Islet precursor cell (in vitro differentiated cells): ENCODE results near the gene NIPAL3.
"Not testable (repeated sequence)": the region's sequence is repeated elsewhere in the genome, so short reads cannot be mapped to it uniquely, and the experiment has no call there.

Experiments
- DNase-seq: peaks from one replicate; pipeline ENCODE4 v3.0.0-alpha.2; 2018

Gene NIPAL3

DNA sequence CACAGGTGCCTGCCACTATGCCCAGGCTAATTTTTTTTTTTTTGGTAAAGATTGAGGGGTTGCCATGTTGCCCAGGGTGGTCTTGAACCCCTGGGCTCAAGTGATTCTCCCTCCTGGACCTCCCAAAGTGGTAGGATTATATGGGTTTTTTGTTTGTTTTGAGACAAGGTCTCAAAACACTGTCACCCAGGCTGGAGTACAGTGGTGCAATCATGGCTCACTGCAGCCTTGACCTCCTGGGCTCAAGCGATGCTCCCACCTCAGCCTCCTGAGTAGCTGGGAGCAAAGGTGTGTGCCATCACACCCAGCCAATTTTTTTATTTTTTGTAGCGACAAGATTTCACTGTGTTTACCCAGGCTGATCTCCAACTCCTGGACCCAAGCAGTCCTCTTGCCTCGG, 78.2 kb downstream of the NIPAL3 start:
- DNase-seq = no peak

DNA sequence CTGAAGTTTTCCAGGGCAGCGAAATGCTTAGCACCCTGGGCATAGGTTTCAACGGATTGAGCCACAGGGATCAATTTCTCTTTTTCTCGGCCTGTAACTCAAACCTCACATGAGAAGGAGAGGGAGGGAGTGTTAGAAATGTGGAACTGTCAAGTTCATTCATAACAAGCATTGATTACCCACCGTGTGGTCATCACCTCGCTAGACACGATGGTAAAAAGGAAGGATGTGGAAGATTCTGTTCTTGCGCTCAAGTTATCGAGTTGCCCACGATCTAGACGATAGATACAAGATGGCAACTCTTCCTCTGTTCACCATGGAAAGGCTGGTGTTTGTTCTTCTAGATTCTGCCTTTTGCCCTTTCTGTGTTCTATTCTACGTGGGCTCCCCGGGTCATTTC, 83.0 kb downstream of the NIPAL3 start:
- DNase-seq = no peak

DNA sequence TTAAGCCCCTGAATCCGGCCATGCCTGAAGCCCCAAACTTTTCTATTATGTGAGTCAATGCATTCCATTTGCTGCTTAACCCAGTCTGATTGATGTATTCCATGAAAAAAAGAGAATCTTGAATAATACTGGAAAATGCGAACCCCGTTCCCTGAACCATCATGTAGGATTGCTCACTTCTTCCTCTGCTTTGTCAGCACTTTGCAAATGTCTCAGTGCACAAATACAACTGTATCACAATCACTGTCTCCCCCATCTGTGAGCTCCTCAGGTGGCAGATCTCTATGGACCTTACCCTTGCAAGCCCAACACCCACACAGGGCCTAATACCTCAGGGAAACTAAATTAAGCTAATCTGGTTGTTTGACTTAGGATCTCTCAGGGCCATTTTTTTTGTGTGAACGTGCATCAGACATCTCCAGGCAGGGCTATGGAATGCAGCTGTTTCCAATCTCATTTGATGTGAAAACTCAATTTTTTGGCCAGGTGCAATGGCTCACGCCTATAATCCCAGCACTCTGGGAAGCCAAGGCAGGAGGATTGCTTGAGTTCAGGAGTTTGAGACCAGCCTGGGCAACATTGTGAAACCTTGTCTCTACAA, 84.9 kb downstream of the NIPAL3 start:
- DNase-seq = no peak

- no peak for DNase-seq
Observed at GRCh38 chr1:24501371-24502064, 85.9 kb downstream of the NIPAL3 start.

DNA sequence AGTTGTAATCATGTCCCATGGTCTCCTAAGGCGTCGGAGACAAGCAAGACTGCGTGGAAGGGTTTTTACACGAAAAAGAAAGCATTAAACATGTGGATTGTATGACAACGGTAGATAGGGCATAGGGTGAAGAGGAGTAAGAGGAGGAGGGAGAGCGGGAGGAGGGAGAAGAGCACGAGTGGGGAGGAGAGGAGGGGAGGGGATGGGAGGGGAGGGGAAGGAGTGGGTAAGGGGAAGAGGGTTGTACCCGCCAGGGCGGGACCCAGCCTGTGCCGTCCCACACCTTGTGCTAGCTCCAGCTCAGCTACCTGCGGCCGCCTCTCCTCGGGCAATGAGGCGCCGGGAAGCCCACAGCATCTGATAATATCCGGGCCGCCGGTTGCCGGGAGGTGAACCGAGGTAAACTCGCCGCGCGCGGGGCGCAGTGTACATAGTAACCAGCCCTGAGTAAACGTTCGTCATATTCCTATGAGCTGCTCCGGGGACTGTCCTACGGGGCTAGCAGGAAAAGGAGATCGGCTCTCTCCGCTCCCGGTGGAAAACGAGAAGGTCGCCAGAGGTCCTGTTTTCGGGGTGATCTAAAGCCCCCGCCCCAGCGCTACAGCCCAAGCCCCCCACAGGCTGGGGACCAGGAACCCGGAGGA, 86.6 kb downstream of the NIPAL3 start:
- peak; percentile 79 for DNase-seq

- DNase-seq = peak; percentile 95
Observed at GRCh38 chr1:24502709-24503058, 87.1 kb downstream of the NIPAL3 start, which contains the start of gene RCAN3. RCAN3 (plus strand) TSS chr1:24502836; CDS start chr1:24514373, 11,537 bp downstream.

- DNase-seq = no peak
Observed at GRCh38 chr1:24503059-24503751, 87.6 kb downstream of the NIPAL3 start.

DNA sequence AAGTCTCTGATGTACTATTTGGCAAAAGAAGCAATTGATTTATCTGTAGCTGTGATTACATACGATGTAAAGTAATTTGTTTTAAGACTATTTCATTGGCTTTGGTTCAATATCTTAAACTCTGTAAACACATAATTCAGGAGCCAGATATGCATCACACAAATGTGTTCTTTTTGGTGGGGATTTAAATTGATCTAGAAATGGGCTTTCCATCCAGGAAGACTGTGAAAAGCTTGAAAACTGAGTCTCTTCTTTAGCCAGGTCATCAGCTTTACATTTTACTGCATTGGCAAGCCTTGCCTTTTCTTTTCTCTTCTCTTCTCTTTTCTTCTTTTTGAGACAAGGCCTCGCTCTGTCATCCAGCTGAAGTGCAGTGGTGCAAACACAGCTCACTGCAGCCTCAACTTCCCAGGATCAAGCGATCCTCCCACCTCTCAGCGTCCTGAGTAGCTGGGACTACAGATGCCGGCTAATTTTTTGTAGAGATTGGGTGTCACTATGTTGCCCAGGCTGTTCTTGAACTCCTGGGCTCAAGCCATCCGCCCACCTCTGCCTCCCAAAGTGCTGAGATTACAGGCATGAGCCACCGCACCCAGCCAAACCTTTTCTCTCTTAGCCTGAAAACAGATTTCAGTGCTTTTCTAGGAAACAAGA, 88.4 kb downstream of the NIPAL3 start:
- no peak for DNase-seq

- no peak for DNase-seq
Observed at GRCh38 chr1:24504560-24504959, 89.0 kb downstream of the NIPAL3 start.

GRCh38 chr1:24505816-24506215, 90.2 kb downstream of the NIPAL3 start:
- no peak for DNase-seq

DNA sequence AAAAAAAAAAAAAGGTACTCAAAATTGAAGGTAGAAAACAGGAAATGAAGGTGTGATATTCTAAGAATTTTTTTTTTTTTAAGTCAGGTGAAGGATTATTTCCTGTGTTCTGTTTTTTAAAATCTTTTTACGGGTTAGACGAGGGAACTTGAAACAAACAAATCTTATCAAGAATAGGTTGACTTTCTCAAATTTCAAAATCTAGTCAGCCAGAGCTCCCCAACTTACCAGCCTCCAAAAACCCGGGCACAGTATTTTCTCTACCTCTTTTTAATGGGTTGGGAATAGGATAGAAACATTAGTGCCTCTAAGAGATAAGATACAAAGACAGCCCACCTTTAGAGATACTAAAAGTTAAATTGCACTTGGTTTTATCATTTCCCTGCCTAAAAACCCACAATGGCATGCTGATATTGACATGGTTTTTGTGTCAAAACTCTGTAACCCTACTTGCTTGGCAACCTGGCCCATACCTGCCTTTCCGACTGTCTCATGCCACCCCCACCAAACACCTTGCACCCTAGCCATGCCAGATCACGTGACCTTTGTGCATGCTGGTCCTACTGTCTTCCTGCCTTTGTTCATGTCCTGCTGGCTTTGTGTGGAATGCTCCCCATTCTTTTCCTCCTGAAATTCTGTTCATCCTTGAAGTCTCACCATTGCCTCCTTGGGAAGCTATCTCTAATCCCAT, 91.2 kb downstream of the NIPAL3 start:
- no peak for DNase-seq

- DNase-seq = no peak
Observed at GRCh38 chr1:24507405-24507804, 91.8 kb downstream of the NIPAL3 start.

- DNase-seq = no peak
Observed at GRCh38 chr1:24508911-24509310, 93.3 kb downstream of the NIPAL3 start.

DNA sequence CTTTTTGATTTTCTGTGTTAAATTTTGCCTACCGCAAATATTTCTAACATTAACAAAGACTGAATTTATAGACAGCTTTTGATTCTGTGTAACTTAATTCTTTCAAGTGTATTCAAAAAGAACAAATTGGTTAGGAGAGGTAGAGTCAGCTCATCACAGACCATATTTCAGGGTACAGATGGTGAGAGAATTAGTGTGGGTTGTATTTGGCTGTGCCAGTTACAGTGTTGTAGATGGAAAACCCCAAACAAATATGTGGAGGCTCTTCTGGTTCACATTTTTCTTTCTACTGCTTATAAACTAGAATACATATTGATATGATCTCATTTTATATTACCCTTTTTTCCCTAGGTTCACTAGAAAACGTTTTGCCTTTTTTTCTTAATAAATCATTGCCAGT, 98.1 kb downstream of the NIPAL3 start:
- DNase-seq = no peak

- no peak for DNase-seq
Observed at GRCh38 chr1:24514946-24515345, 99.3 kb downstream of the NIPAL3 start.

- peak; percentile 86 for DNase-seq
Observed at GRCh38 chr1:24515671-24516209, 100.1 kb downstream of the NIPAL3 start.

- DNase-seq = no peak
Observed at GRCh38 chr1:24516506-24516905, 100.9 kb downstream of the NIPAL3 start.

- no peak for DNase-seq
Observed at GRCh38 chr1:24517898-24518297, 102.3 kb downstream of the NIPAL3 start.

DNA sequence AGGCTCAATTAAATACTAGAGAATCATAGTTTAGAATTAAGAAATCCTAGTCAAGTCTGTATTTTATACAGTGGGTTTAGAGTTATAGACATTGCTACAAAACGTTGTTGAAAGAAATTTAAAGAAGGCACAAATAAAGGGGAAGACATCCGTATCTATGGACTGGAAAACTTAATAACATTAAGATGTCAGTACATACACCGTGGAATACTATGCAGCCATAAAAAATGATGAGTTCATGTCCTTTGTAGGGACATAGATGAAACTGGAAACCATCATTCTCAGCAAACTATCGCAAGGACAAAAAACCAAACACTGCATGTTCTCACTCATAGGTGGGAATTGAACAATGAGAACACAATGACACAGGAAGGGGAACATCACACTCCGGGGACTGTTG, 104.7 kb downstream of the NIPAL3 start:
- not testable (repeated sequence) for DNase-seq
